Activated gamma-delta T cell treated with Interleukin-2 at 50 U/mL for 16 hours (primary cell): ENCODE results near the gene KCNQ1.

Experiments used
- DNase-seq: peaks from one replicate; pipeline ENCODE4 v3.0.0-alpha.2; 2020

KCNQ1 gene

GRCh38 chr11:2792381-2793250, 347.8 kb downstream of the KCNQ1 start:
- no peak for DNase-seq

GRCh38 chr11:2793701-2794045, 348.9 kb downstream of the KCNQ1 start:
- DNase-seq: no peak

GRCh38 chr11:2794046-2794967, 349.5 kb downstream of the KCNQ1 start:
- no peak for DNase-seq

GRCh38 chr11:2794968-2795322, 350.1 kb downstream of the KCNQ1 start:
- DNase-seq: no peak

GRCh38 chr11:2795491-2795991, 350.7 kb downstream of the KCNQ1 start:
- DNase-seq: peak; percentile 1

DNA sequence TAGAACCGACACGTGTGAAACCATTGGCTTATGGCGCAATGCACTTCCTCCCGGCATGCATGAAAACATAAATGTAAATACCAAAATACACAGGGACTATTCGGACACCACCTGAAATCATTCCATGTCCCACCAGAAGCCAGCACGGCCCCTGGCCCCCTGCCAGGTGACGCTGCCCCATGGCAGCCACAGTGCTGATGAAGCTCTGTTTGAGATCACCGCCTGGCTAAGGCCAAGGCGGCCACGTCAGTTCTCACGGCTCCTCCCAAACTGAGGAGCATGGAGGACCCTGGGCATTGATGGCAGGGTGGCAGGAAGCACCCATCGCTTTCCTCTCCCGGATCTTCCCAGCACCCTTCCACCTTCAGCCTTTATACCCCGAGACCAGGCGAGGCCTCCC, 351.3 kb downstream of the KCNQ1 start:
- DNase-seq: peak; percentile 2

GRCh38 chr11:2796508-2797113, 351.8 kb downstream of the KCNQ1 start:
- DNase-seq: peak; percentile 1

- no peak for DNase-seq
These were observed 352.4 kb downstream of the KCNQ1 start for GRCh38 chr11:2797121-2797711.

GRCh38 chr11:2797741-2798361, 353.0 kb downstream of the KCNQ1 start:
- peak; percentile 1 for DNase-seq

DNA sequence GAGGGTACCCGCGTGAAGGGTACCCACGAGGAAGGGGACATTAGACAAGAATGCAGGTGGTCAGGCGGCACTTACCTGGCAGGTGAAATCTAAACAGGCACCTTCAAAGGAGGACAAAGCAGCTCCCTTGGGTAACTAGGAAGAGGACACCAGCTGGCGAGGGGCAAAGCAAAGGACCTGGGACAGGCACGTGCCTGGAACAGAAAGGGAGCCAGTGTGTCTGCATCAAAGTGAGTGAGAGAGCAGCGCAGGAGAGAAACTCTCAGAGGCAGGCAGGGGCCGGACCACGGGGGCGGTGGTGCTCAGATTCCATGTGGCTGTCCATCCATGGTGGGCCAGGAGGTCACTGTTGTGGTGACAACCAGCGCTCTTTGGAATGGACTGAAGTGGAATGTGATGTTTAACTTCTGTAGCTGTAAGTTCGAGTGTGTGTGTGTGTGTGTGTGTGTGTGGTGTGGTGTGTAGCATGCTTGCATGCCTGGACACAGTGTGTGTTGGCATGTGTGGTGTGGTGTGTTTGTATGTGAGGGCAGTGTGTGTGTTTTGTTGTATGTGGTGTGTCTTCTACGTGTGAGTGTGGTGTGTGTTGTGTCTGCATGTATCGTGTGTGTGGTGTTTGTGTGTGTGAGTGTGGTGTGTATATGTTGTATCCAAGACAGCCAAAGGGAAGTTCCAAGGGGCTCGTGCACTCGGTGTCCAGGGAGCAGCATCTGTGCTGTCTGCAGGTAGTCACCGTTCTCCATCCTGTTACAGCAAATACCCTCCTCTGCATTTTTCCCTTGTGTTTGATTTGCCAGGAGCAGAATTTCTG, 354.3 kb downstream of the KCNQ1 start:
- DNase-seq: no peak

DNA sequence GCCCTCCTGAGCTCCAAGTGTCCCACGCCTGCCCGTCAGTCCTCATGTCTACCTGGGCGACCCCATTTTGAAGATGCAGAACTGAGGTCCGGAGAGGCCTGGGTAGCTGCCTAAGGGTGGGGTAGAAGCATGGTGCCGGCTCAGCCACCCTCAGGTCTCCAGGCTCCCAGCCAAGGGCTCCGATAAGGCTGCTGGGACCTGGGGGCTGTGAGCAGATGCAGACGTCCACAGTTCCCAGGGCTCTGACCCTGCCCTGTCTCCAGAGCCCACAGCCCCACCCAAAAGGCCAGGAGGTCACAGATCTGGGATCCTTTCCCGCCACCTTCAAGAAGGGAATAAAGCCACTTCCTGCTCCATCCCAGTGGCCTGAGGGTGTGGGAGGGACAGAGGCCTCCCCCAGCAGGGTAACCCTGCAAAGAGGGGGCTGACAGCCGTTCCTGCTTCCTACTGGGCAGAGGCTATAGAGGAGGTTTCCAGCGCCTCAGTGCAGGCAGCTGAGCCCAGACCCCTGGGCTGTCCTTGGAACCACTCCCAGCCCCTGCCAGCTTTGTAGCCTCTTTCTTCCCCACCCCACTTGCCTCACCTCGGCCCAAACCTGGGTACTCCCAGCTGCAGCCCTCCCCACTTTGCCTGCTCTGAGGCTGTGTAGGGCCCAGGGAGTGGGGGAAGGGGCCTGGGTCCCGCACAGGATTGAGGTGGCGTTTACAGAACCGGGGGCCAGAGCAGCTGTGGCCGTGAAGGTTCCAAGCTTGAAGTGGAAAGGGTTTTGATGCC, 355.3 kb downstream of the KCNQ1 start:
- no peak for DNase-seq

DNA sequence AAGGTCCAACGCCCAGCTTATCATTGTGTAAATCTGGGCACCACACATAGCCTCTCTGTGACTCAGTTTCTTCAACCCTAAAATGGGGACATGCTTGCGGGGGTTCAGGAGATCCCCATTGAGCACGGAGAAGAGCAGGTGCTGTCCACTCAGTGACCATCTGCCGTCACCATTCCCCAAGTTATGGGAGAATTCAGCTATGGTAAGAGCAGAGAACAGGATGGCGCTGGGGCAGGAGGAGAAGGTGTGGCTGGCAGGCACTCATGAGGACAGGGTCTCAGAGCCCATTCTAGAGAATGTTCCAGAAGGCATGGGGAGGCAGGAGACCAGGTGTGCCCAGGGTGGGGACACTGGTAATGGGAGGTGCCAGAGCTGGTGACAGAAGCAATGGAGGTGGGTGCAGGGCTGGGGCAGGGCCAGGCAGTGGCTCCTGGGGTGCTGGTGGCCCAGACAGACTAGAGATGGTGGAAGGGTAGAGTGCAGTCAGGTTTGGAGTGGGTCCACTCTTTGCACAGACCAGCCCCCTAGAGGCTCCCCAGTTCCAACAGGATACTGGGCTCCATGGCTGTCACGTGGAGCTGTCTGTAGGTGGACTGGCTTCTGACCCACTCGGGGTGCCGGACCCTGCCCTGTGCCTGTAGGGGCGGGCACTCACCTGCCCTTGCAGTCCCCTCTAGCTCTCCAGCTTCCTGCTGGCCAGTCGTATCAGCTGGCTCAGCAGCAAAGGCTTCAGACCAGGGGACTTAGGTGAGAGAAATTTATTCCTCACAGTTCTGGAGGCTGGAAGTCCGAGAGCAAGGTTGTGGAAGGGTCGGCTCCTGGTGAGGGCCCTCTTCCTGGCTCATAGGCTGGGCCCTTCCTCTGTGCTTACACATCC, 356.1 kb downstream of the KCNQ1 start:
- DNase-seq: no peak

- DNase-seq: no peak
These were observed 357.0 kb downstream of the KCNQ1 start for GRCh38 chr11:2801711-2802388.

DNA sequence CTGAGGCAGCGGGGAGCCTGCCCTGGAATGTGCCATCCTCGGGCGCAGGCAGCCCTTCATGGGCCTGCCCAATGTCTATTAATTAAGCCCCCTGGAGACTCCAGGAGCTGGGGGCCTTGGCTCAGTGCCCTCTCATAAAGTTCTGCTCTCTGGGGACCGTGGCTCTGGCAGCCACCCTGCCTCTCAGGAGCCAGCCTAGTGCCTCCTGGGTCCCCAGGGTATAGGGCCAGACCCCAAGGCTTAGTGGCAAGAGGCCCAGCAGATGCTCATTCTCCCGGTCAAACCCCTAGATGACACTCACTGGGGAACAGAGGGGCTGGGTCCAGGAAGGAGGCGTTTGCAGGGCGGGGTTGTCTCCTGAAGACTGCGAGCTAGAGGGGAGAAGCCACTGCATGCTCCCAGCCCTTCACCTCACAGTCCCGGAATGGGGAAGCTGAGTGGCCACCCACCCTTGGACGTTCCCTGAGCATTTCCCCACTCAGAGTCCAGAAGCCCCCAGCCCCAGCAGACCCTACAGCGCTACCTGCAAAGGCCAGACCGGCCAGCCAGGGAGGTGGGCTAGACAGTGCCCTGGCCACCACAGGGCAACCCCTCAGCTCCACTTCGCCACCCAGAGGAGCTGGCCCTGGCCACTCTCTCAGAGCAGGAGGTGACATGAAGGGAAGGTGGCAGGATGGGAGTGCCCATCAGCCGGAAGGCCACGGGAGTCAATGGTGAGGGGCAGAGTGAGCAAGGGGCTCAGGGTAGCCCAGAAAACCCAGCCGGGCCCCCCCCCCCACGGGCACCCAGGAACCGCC, 357.8 kb downstream of the KCNQ1 start:
- no peak for DNase-seq

- peak; percentile 1 for DNase-seq
These were observed 358.6 kb downstream of the KCNQ1 start for GRCh38 chr11:2803186-2804091.

GRCh38 chr11:2804189-2804588, 359.4 kb downstream of the KCNQ1 start:
- no peak for DNase-seq
